Thyroid gland (tissue), 4 donors: ENCODE measurements around the gene ATG9A. TPM values are rescaled to one million over a fixed set of nuclear protein-coding genes. Genes with fewer than 3 reads are reported as not detected.

Source experiments
- DNase-seq, 2 donors: peaks; one replicate each; pipeline ENCODE4 v3.0.0-alpha.2; 2019
- H3K27ac ChIP-seq, 3 donors: fragments of 200-600 bp; sonication (generic); 1 replicate in 2 of 3; 2 replicates in 1 of 3; pipeline ENCODE4 v1.5.1; 2016 to 2019; ENCODE audit warnings: mild to moderate bottlenecking in 1 of 3, moderate library complexity in 1 of 3
- H3K27me3 ChIP-seq: fragments of 200-600 bp; sonication (generic); one replicate; pipeline ENCODE4 v1.5.1; 2019
- H3K36me3 ChIP-seq, 2 donors: fragments of 200-600 bp; sonication (generic); one replicate each; pipeline ENCODE4 v1.5.1; 2016 to 2019
- H3K4me1 ChIP-seq, 2 donors: fragments of 200-600 bp; sonication (generic); one replicate each; pipeline ENCODE4 v1.5.1; 2017 to 2019
- H3K4me3 ChIP-seq, 3 donors: fragments of 200-600 bp; sonication (generic); replicated peaks in 1 of 3; 1 replicate in 2 of 3; 2 replicates in 1 of 3; pipeline ENCODE4 v1.5.1; 2016; ENCODE audit warnings: mild to moderate bottlenecking in 1 of 3
- H3K9me3 ChIP-seq: fragments of 200-600 bp; sonication (generic); one replicate; pipeline ENCODE4 v1.5.1; 2017
- POLR2A ChIP-seq, 2 donors: fragments of 450-650 bp; IDR thresholded peaks; one replicate each; pipeline ENCODE4 v1.6.1; 2017; ENCODE audit warnings: antibody characterized with exemption in 2 of 2, mild to moderate bottlenecking in 2 of 2, moderate library complexity in 1 of 2
- WGBS, 2 donors: methylation state at CpG; one replicate each; pipeline ENCODE4 v1.1.5; 2017; 5-methylcytosine and 5-hydroxymethylcytosine counted together
- intact Hi-C: fragments of 100-400 bp; cut with DNase I; formaldehyde crosslinking; loops from one replicate; pipeline ENCODE4 v1.15.1; 2023
- total RNA-seq, 4 donors: library from RNA; depleted of rRNA; stranded (reverse); fragments of >200 nt; gene quantifications; one replicate each; pipeline ENCODE4 v1.2.3, GENCODE V29; 2016
- TF ChIP-seq, protein P1 (sequence below), 6 experiments: fragments of 200-600 bp in 3 of 6; fragments of 450-650 bp in 3 of 6; sonication (generic) in 3 of 6; IDR thresholded peaks; one replicate each; pipeline ENCODE4 v1.5.1; 2016 to 2019; ENCODE audit warnings: antibody characterized with exemption in 6 of 6, mild to moderate bottlenecking in 2 of 6, inconsistent platforms in 1 of 6, moderate library complexity in 1 of 6

The ATG9A gene
- total RNA-seq, 4 donors from 2014 or later: 48.8 to 59.3 (median 54.6) TPM

DNA sequence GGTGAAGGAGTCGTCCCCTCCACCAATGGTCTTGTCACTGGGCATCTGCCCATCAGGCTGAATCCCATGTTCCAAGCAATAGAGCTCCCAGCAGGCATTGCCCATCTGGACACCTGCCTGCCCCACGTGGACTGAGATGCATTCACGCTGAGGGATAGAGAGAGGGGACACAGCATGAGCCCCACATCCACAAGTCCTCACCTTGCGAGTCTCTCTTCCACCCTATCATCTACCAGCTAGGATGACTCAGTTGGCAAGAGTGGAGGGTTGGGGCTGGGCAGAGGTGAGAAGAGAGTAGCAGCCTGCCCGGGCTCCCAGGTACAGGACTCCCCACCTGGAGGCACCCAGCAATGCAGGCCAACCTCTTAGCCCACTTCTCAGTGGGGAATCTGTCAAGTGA, 22.6 kb upstream of the ATG9A start:
- Histone ChIP-seq H3K9me3 (no peaks in the 10 kb centered on the region), H3K4me3 (no peak overlapping the region), H3K36me3 (peaks cover 0 to 4% of the 10 kb centered on the region in 2 donors), H3K27ac (peak overlapping the region in 2 of 3 donors; percentile 16 to 49), H3K27me3 (no peaks in the 10 kb centered on the region), H3K4me1 (peaks cover 31 to 59% of the 10 kb centered on the region in 2 donors)
- TF ChIP-seq, protein P1, sequence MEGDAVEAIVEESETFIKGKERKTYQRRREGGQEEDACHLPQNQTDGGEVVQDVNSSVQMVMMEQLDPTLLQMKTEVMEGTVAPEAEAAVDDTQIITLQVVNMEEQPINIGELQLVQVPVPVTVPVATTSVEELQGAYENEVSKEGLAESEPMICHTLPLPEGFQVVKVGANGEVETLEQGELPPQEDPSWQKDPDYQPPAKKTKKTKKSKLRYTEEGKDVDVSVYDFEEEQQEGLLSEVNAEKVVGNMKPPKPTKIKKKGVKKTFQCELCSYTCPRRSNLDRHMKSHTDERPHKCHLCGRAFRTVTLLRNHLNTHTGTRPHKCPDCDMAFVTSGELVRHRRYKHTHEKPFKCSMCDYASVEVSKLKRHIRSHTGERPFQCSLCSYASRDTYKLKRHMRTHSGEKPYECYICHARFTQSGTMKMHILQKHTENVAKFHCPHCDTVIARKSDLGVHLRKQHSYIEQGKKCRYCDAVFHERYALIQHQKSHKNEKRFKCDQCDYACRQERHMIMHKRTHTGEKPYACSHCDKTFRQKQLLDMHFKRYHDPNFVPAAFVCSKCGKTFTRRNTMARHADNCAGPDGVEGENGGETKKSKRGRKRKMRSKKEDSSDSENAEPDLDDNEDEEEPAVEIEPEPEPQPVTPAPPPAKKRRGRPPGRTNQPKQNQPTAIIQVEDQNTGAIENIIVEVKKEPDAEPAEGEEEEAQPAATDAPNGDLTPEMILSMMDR (IDR thresholded peaks at IDR 0.05): no peak
- no peak for TF ChIP-seq POLR2A (IDR thresholded peaks at IDR 0.05)
- WGBS, 2 donors: 66 to 71% methylated on average over 5 of the region's 5 CpGs
- DNase-seq: no peak
- intact Hi-C loops: no loop called here

DNA sequence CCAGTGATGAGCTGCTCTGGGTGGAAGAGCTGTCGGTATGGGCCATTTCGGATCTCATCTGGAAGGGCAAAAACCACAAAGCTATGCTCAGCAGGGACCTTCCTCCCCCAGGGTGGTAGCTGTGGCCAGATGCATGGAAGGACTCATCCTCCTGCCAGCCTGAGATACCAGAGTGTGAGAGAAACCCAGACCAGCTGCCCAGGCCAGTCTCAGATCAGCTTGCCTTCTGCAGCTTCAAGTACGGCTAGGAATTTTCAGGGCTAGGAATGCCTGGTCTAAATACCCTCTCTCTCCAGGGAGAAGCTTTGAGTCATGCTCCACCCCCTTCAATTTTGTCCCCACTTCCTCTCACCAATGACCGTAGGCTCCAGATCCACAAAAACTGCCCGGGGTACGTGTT, 22.2 kb upstream of the ATG9A start:
- Histone ChIP-seq H3K27ac (no peak overlapping the region), H3K4me3 (no peak overlapping the region), H3K27me3 (no peaks in the 10 kb centered on the region), H3K36me3 (peaks cover 0 to 4% of the 10 kb centered on the region in 2 donors), H3K9me3 (no peaks in the 10 kb centered on the region), H3K4me1 (peaks cover 31 to 61% of the 10 kb centered on the region in 2 donors)
- no peak for DNase-seq
- TF ChIP-seq, protein P1 (IDR thresholded peaks at IDR 0.05): no peak
- no peak for TF ChIP-seq POLR2A (IDR thresholded peaks at IDR 0.05)
- intact Hi-C loops: no loop called here
- 80 to 92% methylated on average over 4 to 6 of the region's 6 CpGs for whole genome bisulfite sequencing, 2 donors

GRCh38 chr2:219250049-219250781, 20.8 kb upstream of the ATG9A start:
- DNase-seq: no peak
- Histone ChIP-seq H3K27ac (peak overlapping the region; percentile 71 to 93 (median 88)), H3K9me3 (no peaks in the 10 kb centered on the region), H3K4me1 (peaks cover 31 to 71% of the 10 kb centered on the region in 2 donors), H3K27me3 (no peaks in the 10 kb centered on the region), H3K4me3 (no peak overlapping the region), H3K36me3 (peaks cover 0 to 4% of the 10 kb centered on the region in 2 donors)
- WGBS, 2 donors: 91 to 92% methylated on average over 20 to 22 of the region's 22 CpGs
- intact Hi-C loops: no loop called here
- no peak for TF ChIP-seq POLR2A (IDR thresholded peaks at IDR 0.05)
- TF ChIP-seq, protein P1 (IDR thresholded peaks at IDR 0.05): no peak

GRCh38 chr2:219249203-219249980, 20.0 kb upstream of the ATG9A start:
- Histone ChIP-seq H3K4me1 (peaks cover 36 to 73% of the 10 kb centered on the region in 2 donors), H3K4me3 (no peak overlapping the region), H3K27me3 (no peaks in the 10 kb centered on the region), H3K9me3 (no peaks in the 10 kb centered on the region), H3K36me3 (peaks cover 0 to 4% of the 10 kb centered on the region in 2 donors), H3K27ac (peak overlapping the region; percentile 88 to 93 (median 89))
- DNase-seq: peak; percentile 92 to 95
- TF ChIP-seq, protein P1 (IDR thresholded peaks at IDR 0.05): no peak
- peak in 1 of 2 donors; percentile 51 for TF ChIP-seq POLR2A (IDR thresholded peaks at IDR 0.05)
- 4 to 8% methylated on average over 4 of the region's 7 CpGs for WGBS, 2 donors
- intact Hi-C loops: loop anchor here (5.0 kb wide), 1 partner anchor 33 kb away; no protein-coding TSS in a partner anchor
